Measurements from ENCODE around the gene KLHL22.
A peak's percentile ranks its signal among the peaks of the same experiment; 100 is the strongest.
"Not testable (repeated sequence)": the region's sequence is repeated elsewhere in the genome, so short reads cannot be mapped to it uniquely, and the experiment has no call there.

The KLHL22 gene

DNA sequence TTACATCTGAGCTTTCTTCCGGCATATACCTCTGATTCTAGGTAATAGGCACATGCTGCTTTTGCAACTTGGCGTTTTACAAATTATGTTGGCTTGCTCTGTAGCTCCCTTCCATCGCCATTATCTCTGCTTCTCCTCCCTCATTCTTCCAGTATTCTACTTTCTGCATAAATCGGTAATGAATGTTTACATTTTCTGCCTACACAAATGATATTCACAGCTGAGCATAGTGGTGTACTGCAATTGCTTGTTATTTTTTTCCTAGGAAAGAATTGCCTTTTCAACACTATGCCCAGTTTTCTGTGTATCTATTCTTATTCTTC is 30.7 kb upstream of the KLHL22 start:
- no peak for DNase-seq
- intact Hi-C loops (cut with DNase I) = no loop called here

DNA sequence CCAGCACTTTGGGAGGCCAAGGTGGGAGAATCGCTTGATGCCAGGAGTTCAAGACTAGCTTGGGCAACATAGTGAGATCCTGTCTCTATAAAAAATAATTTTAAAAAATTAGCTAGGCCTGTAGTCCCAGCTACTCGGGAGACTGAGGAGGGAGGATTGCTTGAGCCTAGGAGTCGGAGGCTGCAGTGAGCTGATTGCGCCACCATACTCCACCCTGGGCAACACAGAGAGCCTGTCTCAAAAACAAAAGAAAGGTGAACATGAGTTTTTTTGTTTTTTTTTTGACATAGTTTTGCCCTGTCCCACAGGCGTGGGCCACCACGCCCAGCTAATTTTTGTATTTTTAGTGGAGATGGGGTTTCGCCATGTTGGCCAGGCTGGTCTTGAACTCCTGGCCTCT is 29.5 kb upstream of the KLHL22 start:
- intact Hi-C loops (cut with DNase I) = no loop called here
- DNase-seq = no peak

DNA sequence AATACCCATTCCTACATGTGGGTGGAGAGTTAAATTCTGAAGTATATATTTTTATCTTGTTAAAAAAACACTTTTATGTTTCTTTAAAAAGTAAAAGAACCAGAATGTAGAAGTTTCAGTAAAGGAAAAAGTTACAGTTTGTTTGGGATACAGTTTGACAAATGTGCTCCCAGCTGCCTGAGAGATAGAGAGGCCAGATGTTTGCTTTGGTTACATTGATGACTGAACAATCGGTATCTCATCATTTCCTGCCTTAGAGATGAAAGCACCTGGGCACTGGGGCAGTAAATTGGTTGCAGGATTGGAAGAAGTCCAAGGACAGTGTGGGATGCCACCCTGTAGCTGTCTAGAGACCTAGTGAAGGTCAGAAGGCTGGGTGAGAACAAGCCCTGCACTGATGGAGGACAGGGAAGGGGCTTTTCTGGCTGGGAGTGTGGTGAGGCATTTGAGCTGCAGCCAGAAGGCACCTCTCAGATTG is 28.4 kb upstream of the KLHL22 start:
- DNase-seq = no peak
- intact Hi-C loops (cut with DNase I) = no loop called here

DNA sequence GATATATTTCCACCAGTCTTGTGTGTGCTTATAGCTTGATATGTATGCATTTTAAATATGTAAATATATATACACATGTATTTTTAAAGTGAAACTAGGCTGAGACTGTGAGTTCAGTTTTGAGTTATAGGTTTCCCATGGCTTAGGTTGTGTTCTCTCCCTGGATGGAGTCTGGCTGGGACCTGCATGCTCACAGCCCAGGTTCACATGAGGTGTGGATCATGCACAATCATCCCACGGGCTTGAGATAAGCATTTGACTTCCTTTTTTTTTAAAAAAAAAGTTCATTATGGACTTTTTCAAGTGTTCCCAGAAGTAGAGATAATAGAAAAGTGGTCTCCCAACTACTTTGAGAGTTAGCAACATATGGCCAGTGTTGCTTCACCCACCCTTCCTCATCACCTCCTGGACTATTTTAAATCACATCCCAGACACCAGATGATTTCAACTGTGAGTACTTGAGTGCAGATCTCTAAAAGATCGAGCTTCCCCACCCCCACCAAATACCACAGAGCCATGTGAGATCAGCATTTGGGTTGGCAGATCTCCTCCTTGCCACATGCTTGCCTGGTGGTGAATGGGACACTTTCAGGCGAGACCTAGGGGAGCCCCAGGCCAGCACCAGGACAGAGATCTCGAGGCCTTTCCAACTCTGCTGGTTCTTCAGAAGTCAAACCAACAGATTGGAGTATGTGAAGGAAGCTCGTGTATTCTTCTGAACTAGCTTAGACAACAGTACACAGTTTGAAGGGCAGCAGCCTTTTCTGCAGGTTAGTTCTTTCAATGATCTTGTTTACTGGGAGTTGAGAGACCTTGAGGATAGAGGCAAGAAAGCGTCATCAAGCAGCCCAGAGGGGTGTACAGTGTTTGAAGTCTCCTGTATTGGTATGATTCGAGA is 27.7 kb upstream of the KLHL22 start:
- intact Hi-C loops (cut with DNase I) = no loop called here
- DNase-seq = peak in 3 of 42 donors; percentile 22 to 45 (median 23)

DNA sequence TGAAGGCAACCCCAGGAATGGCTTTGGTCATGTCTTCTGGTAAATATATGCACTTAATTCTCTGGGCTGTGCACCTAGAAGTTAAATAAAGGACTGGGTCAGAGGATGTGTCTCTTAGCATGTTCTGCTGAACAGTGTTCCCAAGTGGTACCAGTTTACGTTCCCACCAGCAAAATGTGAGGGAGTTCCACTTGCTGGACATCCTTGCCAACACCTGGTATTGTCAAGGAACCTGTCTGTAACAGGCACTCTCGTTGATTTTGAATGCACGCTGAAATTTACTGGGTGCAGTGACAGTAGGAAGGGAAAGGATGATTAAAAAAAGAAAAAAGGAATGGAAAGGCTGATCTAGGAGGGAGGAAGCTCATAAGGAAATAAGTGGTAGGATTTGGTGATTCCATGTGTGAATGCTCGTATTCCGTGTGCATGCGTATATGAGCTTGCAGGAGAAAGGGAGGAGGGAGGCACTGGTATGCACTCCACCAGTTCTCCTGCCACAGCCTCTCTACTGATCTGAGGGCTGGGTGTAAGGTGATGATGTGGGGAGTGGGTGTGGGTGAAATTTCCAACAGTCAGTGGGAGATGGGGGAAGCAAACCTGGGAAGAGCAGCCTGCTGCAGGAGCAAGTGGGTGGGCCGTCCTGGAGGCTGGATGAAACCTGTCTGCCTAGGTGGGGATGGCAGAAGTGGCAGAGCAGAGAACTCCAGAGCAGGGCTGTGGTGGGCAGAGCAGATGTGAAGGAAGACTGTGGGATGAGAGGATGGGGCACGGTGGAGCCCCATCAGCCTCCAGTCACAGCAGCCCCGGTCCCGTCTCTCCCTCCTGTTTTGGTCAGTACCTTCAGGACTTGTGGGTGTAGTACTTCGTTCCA is 26.8 kb upstream of the KLHL22 start:
- intact Hi-C loops (cut with DNase I) = no loop called here
- peak in 24 of 42 donors; percentile 14 to 82 (median 44) for DNase-seq

DNA sequence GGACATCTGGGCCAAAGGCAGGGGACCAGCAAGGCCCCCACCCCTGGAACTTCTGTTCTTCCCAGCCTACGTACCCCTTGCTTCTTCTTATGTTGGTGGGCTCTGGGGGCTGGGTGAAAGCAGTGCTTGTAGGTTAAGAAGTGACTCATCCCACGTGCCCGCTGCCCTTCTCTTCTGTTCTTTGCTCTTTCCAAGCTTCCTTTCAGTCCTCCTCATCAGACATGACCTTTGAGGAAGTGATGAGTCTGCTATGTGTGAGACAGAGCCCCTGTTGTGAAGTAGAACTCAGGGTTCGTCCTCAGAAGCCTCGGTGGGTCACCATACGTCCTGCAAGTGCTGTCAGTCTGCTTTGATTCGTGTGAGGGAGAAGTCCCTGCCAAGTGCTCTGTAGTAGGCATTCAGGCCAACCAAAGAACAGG is 24.5 kb upstream of the KLHL22 start:
- DNase-seq = no peak
- intact Hi-C loops (cut with DNase I) = no loop called here

DNA sequence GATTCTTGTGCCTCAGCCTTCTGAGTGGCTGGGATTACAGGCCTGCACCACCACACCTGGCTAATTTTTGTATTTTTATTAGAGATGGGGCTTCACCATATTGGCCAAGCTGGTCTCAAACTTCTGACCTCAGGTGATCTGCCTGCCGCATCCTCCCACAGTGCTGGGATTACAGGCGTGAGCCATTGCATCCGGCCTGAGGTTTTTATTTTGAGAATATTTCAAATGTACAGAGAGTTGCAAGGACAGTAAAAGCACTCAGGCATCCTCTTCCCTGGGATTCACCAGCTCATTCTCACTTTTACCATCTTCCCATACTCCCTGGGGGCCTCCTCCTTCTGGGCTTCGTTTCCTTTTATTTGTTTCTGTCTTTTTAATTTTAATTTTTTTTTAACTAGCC is 24.0 kb upstream of the KLHL22 start:
- DNase-seq = no peak
- intact Hi-C loops (cut with DNase I) = no loop called here

DNA sequence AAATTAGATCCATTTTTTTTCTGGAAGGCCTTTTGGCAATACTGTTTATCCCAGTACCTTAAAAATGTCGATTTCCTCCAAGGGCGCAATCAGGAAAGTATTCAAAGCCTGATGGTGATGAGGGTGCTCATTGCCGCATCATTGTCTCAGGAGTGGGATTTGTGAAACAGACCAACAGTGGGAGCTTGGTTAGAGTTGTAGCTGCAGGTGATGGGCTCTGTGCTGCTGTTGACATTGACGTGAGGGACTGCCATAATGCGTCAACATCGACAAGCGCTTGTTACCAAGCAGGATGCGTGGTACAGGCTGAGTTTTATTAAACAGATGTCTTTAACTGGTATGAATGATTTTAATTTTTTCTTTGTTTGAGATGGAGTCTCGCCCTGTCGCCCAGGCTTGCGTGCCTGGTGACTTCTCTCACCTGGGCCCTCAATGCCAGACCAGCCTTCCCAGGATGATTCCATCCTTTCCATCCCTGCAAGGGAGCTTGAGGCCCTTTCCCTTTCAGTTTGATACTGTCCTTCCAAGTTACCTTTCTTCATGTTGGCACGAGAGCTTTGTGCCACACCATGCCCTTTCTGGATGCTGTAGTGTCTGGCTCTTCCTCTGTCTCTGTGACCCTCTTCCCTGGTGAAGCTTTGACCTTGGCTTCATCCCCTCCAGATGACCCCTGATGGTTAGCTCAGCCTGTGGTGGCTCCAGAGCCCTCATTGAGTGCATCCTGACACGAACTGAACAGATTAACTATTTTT is 22.4 kb upstream of the KLHL22 start:
- intact Hi-C loops (cut with DNase I) = no loop called here
- DNase-seq = no peak

DNA sequence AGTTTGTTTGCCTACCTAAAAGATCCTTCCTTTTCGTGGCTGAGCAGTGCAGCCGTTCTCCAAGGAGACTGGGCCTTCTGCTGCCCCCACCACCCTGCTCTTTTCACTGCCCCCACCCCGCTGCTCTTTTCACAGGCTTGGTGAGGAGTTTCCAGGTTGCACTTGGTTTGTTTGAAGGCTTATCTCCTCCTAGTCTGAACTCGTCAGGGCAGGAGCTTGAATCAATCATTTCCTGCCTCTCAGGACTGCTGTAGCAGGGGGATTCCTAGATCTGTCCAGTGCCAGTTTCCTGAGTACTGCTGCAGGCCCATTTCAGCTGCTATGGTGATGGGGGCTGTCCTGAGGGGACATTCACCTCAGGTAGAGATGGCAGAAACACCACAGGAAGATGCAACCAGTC is 21.8 kb upstream of the KLHL22 start:
- intact Hi-C loops (cut with DNase I) = no loop called here
- DNase-seq = no peak

DNA sequence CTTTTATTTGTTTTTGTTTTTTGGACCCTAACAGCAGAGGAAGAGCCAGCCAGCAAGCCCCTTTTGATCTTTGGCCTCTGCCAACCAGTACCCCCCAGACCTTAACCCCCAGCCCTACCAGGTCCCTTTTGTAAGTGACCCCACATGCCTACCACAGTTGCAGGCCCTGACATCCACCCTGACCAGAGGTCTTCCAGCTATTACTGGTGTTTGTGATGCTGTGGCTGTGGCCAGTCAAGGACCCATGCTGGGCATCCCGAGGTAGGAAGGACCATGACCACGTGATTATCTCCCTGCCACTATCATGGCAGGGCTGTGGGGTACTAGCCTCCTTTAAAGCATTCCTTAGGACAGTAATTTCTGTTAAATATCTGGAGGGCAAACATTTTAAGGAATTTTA is 20.8 kb upstream of the KLHL22 start:
- intact Hi-C loops (cut with DNase I) = no loop called here

DNA sequence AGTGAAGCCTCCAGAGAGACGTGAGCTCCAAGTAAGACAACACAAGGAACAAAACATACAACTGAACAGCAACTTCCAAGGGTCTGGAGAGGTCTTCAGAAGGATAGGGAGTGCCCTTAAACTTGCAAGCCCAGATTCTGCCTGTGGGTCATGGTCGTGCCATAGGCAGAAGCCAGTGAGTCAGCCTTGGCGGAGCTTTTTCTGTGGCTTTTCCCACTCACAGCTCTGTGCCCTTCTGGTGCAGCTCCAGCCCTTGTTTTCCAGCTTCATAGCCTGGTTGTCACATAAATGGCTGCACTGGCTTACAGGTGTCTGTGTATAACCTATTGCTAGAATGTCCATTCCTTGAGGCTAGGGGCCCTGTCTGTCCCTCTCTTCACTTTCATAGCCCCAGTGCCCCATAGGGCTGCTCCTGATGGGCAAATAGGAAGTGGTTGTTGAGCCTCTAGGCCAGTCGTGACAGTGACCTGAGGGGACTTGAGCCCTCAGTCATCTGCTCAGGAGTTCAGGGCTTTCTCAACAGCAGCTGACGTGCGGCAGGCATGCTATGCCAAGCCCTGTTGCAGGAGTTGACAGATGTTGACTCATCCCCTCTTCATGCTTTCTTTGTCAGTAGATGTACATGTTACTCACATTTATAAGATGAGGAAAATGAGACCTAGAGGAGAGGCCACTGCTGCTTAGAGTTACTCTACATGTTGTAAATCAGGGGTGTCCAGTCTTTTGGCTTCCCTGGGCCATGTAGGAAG is 19.2 kb upstream of the KLHL22 start:
- DNase-seq = peak in 13 of 42 donors; percentile 23 to 73 (median 42)

More for the DNA sequence above, 20.8 kb upstream of the KLHL22 start:
- DNase-seq = no peak

DNA sequence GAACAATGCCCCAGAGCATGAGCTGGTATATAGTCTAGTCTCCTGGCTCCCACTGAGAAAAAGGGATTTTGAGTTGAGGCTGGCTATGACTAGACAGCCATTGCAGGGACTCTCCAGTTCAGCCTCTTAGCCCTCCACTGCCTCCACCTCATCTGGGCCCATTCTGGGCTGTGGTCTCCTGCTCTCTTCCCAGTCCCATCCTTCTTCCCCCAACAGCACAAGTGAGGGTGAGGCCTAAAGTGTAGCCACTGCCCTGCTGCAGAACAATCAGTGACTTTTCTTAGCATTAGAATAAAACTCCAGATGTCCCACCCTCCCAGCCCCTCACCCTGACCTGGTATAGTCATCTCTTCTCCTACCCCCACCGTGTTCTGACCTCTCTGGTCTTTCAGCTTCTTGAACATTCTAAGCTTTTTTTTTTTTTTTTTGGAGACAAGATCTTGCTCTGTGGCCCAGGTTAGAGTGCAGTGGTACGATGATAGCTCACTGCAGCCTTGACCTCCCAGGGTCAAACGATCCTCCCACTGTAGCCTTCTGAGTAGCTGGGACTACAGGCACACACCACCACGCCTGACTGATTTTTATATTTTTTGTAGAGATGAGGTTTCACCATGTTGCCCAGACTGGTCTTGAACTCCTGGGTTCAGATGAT is 16.1 kb upstream of the KLHL22 start:
- no peak for DNase-seq
- intact Hi-C loops (cut with DNase I) = no loop called here

More for the DNA sequence above, 19.2 kb upstream of the KLHL22 start:
- intact Hi-C loops (cut with DNase I) = no loop called here

DNA sequence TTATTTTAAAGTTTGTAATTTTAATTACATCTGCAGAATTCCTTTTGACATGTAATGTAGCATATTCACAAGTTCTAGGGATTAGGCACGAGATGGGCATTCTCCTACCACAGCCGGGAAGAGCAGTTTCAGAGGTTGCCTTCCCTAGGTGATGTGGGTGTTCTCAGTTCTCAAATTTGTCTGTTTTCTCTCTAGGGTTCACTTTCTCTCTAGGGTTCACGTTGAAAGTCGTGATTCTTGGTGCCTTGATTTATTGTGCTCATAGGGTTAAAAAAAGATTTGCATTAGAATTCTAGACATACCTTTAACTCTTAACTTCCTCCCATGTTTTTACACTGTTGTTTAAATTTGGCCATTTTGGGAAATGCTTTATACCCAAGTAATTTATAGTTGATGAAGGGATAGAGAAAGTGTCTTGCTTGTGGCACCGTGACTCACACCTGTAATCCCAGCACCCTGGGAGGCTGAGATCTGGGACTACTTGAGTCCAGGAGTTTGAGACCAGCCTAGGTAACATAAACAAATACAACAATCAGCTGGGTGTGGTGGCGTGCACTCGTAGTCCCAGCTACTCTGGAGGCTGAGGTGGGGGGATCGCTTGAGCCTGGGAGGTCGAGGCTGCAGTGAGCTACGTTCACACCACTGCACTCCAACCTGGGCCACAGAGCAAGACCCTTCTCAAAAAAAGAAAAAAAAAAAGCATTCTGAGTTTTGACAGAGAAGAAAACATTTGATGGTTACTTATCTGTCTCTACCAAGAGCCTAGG is 15.4 kb upstream of the KLHL22 start:
- no peak for DNase-seq
- intact Hi-C loops (cut with DNase I) = no loop called here

DNA sequence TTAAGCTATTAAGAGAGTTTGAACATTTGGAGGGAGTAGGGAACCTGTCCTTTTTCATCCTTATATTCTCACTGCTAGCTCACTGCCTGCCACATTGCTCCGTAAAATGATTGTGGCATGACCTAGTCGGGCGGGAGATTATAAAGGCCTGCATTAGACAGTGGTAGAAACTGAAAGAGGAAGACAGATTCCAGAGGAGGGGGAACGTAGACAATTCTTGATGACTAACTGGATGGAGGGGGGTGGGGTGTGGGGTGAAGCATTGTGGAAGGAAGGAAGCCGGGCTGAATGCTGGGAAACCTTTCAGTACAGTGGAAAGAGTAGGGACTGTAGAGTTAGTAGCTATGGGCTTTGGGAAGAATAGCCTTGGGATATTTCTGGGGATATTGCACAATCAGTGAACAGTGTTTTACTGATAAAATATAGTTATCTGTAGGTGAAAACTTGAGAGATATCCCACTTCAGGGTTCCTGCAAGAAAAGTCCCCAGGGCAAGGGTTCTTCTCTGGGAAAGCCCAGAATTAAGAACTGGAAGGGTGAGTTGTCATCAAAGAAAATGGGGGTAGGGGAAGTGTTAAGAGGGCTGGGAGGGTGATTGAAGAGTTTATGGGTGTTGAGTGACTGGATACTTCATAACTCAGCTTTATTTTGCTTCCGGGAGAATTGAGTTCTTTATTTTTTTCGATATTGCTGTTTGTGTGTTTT is 13.9 kb upstream of the KLHL22 start:
- peak in 36 of 42 donors; percentile 26 to 90 (median 64) for DNase-seq
- intact Hi-C loops (cut with DNase I) = no loop called here

DNA sequence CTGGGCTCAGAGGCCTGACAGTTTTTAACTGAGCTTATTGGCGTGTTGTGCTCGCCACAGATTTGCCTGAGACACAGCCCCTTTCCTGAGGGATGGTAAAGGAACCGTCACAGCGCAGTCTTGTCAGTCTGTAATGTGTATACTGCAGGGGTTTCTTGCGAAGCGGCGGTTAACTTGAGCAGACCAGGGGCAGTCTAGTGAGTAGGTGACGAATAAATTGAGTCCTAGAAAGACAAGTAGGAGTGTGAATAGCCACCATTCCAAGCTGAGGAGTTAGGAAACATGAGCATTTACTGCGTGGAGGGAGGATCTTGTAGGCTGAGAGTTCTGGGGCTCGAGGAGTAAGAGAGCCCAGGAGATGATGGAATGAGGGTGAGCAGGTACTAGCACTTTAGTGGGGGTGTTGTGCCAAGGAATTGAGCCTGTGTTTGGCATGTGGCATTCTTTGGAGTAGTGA is 13.2 kb upstream of the KLHL22 start:
- intact Hi-C loops (cut with DNase I) = no loop called here
- DNase-seq = no peak

DNA sequence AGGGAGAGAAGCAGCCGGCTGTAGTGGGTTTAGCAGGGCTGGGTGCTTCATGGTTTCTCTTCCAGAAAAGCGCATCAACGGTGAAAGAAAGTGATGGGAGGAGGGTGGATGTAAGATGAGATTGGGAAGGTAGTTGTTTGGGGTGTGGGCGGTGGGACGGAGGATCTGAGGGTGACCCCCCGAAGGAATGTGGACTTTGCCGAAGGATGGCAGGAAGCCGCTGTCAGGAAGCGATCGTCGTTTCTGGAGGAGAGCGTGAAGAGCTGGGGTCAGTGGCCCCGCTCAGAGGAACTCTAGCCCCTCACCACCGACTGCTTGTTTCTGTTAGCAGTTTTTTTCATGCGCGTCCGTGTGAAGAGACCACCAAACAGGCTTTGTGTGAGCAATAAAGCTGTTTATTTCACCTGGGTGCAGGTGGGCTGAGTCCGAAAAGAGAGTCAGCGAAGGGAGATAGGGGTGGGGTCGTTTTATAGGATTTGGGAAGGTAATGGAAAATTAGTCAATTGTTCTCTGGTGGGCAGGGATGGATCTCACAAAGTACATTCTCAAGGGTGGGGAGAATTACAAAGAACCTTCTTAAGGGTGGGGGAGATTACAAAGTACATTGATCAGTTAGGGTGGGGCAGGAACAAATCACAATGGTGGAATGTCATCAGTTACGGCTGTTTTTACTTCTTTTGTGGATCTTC is 12.6 kb upstream of the KLHL22 start:
- peak in 1 of 42 donors; percentile 23 for DNase-seq
- intact Hi-C loops (cut with DNase I) = not testable (repeated sequence)
